ENCODE results near the gene CSMD2.

CSMD2 gene

GRCh38 chr1:33622757-33623156, 542.3 kb downstream of the CSMD2 start:
- no peak for DNase-seq

- no peak for DNase-seq
Measured at GRCh38 chr1:33618636-33619035, 546.4 kb downstream of the CSMD2 start.

GRCh38 chr1:33617451-33617850, 547.6 kb downstream of the CSMD2 start:
- DNase-seq: no peak

- DNase-seq: no peak
Measured at GRCh38 chr1:33616780-33617179, 548.2 kb downstream of the CSMD2 start.

GRCh38 chr1:33615546-33615945, 549.5 kb downstream of the CSMD2 start:
- DNase-seq: no peak

GRCh38 chr1:33610864-33611455, 554.1 kb downstream of the CSMD2 start:
- DNase-seq: no peak

GRCh38 chr1:33610391-33610790, 554.6 kb downstream of the CSMD2 start:
- DNase-seq: no peak

GRCh38 chr1:33609739-33610138, 555.3 kb downstream of the CSMD2 start:
- no peak for DNase-seq

- no peak for DNase-seq
Measured at GRCh38 chr1:33608825-33609400, 556.1 kb downstream of the CSMD2 start.

- no peak for DNase-seq
Measured at GRCh38 chr1:33607444-33608005, 557.5 kb downstream of the CSMD2 start.

GRCh38 chr1:33606272-33606671, 558.8 kb downstream of the CSMD2 start:
- no peak for DNase-seq

- DNase-seq: no peak
Measured at GRCh38 chr1:33602271-33602670, 562.8 kb downstream of the CSMD2 start.

GRCh38 chr1:33601751-33602150, 563.3 kb downstream of the CSMD2 start:
- no peak for DNase-seq

GRCh38 chr1:33599516-33600115, 565.4 kb downstream of the CSMD2 start:
- no peak for DNase-seq

- no peak for DNase-seq
Measured at GRCh38 chr1:33588726-33589125, 576.3 kb downstream of the CSMD2 start.

GRCh38 chr1:33586795-33587194, 578.2 kb downstream of the CSMD2 start:
- DNase-seq: no peak

- DNase-seq: no peak
Measured at GRCh38 chr1:33586106-33586505, 578.9 kb downstream of the CSMD2 start.

GRCh38 chr1:33583567-33583966, 581.5 kb downstream of the CSMD2 start:
- no peak for DNase-seq

GRCh38 chr1:33578557-33579448, 586.2 kb downstream of the CSMD2 start:
- no peak for DNase-seq

GRCh38 chr1:33577663-33578062, 587.4 kb downstream of the CSMD2 start:
- no peak for DNase-seq

GRCh38 chr1:33576821-33577599, 588.0 kb downstream of the CSMD2 start:
- DNase-seq: no peak

- no peak for DNase-seq
Measured at GRCh38 chr1:33575324-33575879, 589.6 kb downstream of the CSMD2 start.

Data from DMS79 (cell line).